Right ventricle myocardium superior (tissue), 1 donor: ENCODE measurements around the gene NPEPL1. TPM values are rescaled to one million over a fixed set of nuclear protein-coding genes. Genes with fewer than 3 reads are reported as not detected.

Source experiments
- ATAC-seq: fragments of 200-7000 bp; cut with Tn5 transposase; one replicate; pipeline ENCODE4 v1.9.1; 2020; ENCODE audit warnings: mild to moderate bottlenecking; ENCODE audit not compliant: poor library complexity
- DNase-seq: peaks from one replicate; pipeline ENCODE4 v3.0.0-alpha.2; 2020
- intact Hi-C: fragments of 100-400 bp; cut with DNase I; formaldehyde crosslinking; loops from one replicate; pipeline ENCODE4 v1.11.2; 2022
- total RNA-seq: library from RNA; stranded (reverse); fragmentation: NEBNext Ultra II Directional; extraction: Animal tissue kit (Norgen Biotek cat#: 25700); gene quantifications from one replicate; pipeline ENCODE4 v1.2.1, GENCODE V29; 2021
- donor health status: DM: no; HTN: yes; CAD: no; lungs with severe emphysema.

The NPEPL1 gene
- total RNA-seq, 1 donor from 2014 or later: 24.4 TPM

DNA sequence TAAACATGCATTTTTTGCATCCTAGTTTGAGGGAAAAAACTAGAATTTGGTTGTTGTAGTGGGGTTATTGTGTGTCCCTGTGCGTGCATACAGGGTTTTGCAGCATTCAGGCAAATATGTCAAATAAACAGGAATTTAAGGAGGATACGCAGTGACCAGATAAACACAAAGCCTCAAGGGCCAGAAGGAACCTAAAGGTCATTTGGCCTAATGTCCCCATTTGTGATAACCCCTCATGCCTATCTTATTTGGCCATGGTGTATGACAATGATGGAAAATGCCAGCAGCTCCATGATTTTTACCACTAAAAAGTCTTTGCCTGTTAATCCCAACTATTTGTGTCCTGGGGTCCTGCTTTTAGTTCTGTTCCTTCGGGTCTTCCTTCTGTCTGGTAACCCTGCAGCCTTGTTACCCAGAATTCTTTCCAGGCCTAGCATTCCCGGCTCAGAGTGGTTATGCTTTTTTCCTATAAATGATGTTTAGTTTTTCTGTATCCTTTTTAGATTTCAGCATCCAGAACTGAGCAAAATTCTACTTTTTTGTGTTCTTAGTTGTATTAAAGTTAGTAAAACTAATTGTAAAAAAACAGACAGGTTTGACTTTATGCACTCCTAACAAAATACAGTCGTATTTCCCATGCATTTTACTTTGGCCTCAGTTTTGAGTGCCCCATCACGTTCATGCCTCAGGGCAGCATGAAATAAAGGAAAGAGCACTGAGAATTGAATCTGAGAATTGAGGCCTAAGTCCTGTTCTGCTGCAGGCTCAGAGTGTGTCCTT lies 37.1 kb upstream of the NPEPL1 start:
- intact Hi-C loops: no loop called here
- DNase-seq: no peak
- no peak for ATAC-seq

DNA sequence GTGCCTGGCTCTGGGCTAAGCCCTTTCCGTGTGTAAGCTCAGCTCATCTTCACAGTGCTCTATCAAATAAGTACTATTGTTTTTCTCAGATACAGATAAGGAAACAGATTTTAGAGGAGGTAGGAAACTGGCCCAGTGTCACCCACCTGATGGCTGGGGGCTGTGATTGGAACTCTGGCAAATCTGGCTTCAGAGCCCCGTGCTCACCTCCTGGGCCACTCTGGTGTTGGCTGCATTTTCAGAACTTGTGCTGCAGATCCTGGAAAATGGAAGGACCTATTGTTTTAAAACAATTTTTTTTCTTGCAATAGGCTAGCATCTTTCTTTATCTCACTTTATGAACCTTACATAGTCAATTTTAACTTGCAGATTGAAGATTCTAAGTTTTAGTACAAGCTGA lies 35.8 kb upstream of the NPEPL1 start:
- intact Hi-C loops: no loop called here
- ATAC-seq (no peak), DNase-seq (no peak)

DNA sequence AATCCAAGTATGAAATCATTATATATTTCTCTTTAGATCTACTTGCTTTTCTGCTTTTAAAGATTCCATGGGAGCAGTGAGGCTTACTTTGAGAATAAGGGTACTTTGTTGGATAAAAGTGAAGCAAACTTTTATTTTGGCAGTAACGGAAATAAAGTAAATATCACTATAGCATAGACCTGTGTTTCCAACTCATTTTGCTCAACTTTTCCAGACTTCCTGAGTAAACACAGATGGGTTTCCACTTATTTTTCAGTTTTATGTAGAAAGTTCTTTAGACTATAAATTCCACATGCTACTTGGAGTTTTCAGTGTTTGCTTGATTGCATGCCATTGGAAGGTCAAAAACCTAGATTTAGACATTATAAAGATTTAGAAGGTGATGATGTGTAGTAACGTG lies 35.3 kb upstream of the NPEPL1 start:
- ATAC-seq: no peak
- no peak for DNase-seq
- intact Hi-C loops: no loop called here

DNA sequence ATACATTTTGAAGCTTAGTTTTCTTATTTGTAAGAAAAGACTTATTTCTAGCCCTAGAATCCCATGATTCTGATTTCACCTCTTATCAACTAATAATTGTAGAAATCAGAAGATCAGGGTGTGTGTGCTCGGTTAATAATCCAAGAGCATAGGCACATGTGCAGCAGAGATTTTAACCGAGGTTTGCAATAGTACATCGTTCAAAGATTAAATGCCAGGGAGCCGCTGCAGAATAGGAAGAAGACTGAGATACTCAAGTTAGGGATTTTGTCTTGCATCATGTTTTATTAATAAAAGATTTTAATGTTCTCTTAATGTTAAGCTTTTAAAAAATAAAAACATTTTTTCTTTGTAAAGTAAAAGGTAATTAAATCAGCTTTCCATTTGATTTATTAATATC lies 34.6 kb upstream of the NPEPL1 start:
- intact Hi-C loops: no loop called here
- DNase-seq (no peak), ATAC-seq (no peak)

DNA sequence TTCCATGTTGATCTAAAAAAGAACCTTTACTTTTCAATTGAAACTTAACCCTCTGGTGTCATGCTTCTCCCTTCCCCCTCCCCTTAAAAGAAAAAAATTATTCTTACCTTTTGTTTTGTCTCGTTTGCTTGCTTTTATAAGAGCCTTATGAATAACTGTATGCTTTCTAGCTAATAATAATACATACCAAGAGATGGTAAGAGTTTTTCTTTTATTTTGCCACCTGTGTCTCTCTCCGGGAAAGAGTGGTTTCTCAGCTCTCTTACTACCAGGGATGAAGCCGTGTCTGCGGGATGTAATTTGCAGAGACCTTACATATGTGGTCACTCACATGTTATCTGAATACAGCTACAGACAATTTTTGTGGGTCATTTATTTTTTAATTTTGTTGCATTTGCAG lies 33.8 kb upstream of the NPEPL1 start:
- intact Hi-C loops: no loop called here
- no peak for DNase-seq
- ATAC-seq: no peak

DNA sequence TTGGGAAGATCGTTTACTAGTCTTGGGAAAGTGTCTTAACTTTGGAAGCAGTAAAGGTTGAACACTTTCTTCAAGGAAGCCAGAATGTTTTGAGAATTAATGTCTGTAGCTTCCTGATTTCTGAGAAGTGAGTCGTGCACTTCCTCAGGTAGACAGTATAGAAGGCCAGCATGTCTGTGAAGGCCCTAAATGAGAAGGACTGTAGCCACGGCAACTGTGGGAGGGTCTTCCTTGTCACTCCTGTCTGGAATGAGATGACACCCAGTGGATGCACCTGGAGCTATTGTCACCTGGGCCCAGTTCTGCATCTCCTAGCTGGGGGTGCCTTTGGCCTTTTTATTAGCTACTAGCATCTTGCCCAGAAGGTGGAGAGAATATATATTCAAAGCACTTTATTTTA lies 32.8 kb upstream of the NPEPL1 start:
- ATAC-seq: no peak
- intact Hi-C loops: no loop called here
- DNase-seq: no peak

DNA sequence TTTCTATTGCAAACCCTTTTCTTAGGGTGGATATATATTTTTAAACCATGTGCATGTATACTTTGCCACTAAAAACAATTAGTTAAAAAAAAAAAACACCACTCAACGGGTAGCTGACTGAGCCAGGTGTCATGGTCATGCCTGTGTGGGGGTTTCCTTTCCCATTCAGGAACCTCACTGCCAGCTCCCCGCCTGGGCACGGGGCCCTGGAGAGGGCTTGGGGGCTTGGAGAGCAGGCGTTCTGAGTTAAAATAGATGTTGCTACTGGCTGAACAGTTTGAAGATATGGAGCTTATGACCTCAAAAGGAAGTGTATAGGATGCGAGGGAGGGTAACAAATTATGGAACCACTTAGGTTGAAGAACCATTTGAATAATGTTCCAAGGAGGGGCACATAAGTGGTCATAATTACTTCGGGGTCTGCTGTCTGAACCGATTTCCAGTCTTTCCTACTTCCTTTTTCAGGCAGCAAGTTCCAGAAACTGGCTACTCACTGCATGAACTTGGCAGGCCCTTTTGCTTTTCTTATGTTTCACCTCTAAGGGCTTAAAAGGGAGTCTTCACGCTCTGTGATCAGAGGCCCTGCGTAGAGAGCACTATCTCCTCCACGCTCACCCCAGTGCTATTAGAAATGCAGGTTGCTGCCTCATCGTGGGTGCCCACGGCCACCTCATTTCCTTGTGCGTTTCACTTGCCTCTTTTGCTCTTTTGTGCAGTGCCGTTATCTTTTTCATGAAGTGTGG lies 31.6 kb upstream of the NPEPL1 start:
- intact Hi-C loops: no loop called here
- no peak for DNase-seq
- ATAC-seq: no peak

DNA sequence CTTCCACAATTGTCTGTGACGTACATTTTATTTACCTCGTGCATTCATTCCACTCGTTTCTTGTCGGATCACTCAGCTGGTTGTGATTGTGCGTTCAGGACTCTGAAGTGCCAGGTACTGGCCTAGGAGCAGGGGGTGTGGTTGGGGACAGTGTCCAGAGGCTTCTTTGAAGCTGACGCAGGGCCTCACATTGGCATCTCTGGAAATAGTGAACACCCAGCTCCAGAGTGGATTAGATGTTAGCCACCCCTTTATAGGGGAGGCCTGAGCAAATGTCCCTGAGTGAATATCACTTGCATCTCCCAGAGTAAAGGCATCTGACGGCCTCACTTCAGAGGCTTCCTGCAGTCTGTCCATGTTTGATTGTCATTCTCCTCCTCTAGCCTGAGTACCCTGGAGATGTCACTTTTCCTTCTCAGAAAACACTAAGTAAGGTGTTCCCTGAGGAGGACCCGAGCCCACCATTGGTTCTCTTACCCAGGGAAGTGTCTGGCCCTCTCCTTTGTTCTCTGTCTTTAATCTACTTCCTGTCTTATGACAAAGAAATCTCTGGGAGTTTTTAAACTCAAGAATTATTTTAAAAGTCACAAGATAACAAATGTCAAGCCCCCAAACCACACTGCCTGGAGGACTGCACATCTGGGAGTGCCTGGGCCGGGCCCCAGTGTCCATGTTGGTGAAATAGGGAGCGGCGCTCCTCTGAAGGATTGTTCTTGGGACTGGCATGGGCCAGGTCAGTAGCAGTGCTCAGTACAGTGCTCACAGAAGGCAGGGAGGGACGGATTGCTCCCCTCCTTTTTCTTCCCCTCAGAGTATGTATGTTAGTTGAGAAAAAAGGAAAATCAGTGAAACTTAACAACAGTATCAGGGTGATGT lies 30.8 kb upstream of the NPEPL1 start:
- intact Hi-C loops: no loop called here
- ATAC-seq: no peak

DNA sequence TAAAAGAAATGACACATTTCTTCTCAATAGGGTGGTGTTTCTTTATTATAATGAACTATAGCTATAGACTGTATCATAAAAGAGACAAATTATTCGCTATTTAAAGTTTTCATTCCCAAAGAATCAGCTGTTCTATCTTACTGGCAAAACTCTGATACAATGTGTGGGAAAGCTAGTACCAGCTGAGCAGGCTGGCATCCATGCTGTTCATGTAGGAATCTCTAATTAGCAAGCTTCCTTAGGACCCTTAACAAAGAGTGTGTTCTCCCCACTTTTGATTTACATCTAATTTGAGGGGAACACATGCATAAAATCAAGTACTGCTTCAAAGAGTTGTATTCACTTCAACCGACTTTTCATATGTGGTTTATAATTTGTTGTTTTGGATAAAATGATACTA lies 28.3 kb upstream of the NPEPL1 start:
- intact Hi-C loops: no loop called here
- DNase-seq (no peak), ATAC-seq (no peak)

More for the DNA sequence above, 30.8 kb upstream of the NPEPL1 start:
- no peak for DNase-seq

DNA sequence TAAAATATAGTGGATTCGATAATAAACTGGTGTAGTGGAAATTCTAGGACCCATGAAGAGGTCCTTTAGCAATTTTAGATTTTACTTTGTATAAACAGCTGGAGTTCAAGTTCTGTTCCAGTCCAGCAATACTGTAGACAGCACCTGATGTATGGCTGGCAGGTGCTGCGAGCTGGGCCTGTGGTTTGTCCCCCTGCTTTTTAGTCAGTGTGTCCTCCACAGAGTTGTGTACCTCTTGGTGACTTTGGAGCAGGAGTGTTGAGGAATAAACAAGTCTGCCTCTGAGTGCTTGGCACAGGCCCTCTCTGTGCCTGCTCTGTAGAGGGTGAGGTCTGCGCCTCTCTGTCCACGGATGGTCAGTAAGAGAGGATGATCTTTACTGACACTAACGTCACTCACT lies 27.7 kb upstream of the NPEPL1 start:
- ATAC-seq: no peak
- intact Hi-C loops: no loop called here
- DNase-seq: no peak

DNA sequence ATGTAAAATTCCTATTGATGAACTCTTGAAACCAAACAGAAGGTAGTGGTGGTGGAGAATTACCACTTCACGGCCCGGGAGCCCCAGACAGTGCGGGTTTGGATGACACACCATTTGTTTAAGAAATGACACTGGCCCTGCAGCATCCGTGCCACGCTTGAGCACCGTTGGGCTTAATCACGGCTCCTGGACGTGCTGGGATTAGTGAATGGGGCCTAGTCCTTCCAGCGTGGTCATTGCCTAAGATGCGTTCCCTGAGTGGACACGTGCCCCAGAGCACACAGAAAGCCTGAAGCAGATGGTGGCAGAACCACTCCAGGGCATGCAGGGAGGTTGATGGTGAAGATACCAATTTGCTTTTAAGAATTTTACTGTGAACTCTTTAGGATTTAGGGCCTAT lies 27.0 kb upstream of the NPEPL1 start:
- ATAC-seq: no peak
- intact Hi-C loops: no loop called here
- DNase-seq: no peak

DNA sequence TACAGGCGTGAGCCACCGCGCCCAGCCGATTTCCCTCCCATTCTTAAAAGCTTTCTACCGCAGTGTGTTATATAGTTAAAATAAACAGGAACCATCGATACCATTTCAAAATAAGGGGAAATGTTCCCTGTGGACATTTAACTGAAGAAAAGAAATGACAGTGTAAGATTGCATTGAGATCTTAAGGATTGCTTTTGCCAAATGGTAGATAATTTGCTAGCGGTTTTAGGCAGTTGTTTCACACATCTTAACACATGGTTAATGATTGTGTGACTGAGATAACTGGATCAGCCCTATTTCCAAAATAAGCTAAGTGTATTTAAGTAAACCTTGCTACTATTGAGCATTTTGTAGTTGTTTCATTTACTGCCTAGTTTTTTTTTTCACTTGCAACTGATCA lies 25.9 kb upstream of the NPEPL1 start:
- ATAC-seq (no peak), DNase-seq (no peak)
- intact Hi-C loops: no loop called here

DNA sequence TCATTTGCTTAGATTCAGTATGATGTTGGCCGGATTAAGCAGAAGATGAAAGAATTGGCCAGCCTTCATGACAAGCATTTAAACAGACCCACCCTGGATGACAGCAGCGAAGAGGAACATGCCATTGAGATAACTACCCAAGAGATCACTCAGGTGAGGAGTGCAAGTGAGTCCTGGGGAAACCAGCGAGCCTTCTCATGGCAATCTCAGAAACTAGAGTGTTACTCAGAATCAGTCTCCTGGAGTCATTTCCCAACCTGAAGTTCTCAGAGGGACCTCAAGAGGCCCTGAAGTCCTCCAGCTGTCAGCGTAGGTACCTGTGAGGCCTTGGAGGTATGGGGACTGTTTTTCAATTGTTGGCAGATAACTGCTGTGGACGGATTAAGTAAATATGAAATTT lies 24.6 kb upstream of the NPEPL1 start:
- no peak for ATAC-seq
- no peak for DNase-seq
- intact Hi-C loops: no loop called here

DNA sequence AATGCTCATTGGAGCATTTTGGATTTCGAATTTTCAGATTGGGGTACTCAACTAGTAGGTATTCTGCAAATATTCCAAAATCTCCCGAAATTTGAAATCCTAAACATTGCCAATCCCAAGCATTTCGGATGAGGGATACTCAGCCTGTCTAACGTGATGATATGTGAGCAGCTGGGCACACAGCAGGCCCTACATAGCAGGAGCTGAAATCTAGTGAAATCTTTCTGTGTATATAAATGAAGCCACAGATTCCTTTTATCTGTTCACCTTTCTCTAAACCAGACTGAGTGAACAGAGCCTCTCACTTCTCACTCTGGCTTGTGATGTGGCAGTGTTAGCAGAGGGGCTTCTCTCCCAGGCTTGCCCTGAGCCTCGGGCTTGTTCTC lies 23.7 kb upstream of the NPEPL1 start:
- DNase-seq (no peak), ATAC-seq (no peak)
- intact Hi-C loops: no loop called here

DNA sequence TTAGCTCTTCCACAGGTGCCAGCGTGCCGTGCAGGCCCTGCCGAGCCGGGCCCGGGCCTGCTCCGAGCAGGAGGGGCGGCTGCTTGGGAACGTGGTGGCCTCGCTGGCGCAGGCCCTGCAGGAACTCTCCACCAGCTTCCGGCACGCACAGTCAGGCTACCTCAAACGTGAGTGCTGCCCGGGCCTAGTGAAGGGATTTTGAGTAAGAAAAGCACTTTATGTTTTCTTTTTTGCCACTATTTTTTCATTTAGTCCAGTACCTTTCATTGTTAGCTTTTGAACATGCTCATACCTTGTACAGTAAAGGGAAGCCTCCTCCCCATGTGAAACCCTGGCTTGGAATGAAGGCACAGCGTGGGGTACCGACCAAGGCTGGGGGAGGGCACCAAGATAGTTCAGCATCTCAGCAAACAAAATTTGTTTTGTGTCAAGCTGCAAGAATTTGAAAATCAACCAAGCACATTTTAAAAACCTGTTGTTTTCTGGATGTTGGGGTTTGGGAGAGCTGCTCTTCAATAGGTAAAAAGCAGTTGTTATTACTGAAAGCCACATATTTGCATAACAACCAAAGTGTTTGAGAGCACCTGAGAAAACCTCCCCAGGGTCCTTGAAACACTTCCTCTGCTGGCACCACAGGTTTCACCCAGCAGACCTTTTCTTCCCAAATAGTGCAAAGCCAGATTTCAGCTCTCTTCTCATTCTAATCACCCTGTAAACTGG lies 23.2 kb upstream of the NPEPL1 start:
- DNase-seq: no peak
- ATAC-seq: no peak
- intact Hi-C loops: no loop called here

DNA sequence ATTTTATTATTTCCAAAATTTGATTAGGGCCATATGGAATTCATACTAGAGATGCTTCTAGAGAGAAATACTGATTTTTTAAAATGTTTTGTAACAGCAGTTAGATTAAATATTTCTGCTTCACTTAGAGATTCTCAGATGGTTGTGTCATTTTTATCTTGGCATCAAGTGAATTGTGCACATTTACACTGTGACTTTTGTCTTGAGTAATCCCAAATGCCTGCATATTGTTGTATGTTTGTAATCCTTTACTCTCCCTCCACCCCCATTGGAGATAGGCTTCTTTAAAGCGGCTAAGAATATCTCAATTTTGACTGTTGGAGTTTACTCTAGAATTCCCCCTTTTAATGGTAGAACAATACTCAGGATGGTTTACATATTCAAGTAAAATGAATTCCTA lies 22.5 kb upstream of the NPEPL1 start:
- intact Hi-C loops: no loop called here
- ATAC-seq: no peak
- DNase-seq: no peak

DNA sequence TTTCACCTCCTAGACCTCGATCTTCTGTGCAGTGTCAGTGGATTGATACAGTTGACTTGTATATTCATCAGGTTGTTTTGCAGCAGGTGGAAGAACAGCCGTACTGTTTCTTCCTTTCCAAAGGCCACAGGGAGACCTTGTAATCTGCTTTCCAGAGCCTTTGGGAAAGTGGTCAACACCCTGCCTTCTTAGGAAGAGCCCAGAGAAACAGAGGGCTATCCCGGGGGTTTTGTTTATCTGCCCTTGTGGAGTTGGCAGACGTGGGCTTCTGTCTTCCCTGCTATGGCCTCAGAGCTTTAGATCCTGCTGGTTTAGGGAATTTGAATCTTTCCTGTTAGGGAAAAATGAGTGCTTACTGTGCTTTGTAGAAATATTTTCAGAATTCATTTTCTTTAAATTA lies 21.9 kb upstream of the NPEPL1 start:
- ATAC-seq: no peak
- no peak for DNase-seq
- intact Hi-C loops: no loop called here

DNA sequence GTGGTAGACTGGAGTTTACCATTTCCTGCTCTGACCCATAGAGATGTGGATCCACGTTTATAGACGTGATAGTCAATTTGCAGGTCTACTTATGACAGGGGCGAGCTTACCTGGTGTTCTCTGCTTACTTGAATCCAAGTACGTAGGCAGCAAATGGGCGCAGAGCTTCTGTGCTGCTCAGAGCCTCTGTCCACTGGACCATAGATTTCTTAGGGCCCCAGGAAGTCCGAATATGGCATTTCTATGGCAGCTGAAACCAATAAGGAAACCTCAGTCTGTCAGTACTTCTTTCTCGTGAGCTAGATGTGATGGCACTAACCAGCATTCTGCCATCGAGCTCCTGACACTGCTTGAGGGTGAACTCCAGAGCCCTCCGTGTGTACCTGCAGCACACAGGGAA lies 19.5 kb upstream of the NPEPL1 start:
- intact Hi-C loops: no loop called here
- DNase-seq: no peak
- ATAC-seq: no peak

DNA sequence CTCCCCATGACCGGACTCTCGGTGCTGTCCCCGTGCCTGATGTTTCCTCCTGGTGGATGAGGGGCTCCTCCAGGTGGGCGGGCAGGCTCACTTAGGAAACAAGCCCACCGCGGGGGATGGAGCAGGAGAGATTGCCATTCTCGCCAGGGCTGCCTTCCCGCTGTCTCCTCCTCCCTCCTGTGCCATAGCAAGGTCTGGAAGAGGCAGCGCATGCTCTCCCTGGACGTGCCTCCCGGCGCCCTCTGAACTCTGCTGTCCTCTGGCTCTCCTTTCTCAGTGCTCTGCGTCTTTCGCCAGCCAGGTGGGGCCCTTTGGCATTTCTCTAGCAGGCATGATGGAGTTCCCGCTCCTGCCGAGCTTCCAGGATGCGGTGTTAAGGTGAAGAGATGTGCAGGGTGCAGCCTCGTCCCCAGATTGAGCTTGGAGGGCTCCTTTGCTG lies 17.4 kb upstream of the NPEPL1 start:
- DNase-seq: no peak
- ATAC-seq: no peak
- intact Hi-C loops: no loop called here
